Stimulated activated CD4-positive, alpha-beta T cell treated with anti-CD3 and anti-CD28 coated beads, Interleukin-1b, Interleukin-23, amount 100 ng/mL, for 4 hours (primary cell): ENCODE data around the gene ASCL3.
A peak's percentile ranks its signal among the peaks of the same experiment; 100 is the strongest.
"Not testable (repeated sequence)": the region's sequence is repeated elsewhere in the genome, so short reads cannot be mapped to it uniquely, and the experiment has no call there.

Experiments
- DNase-seq, 2 donors: peaks; one replicate each; pipeline ENCODE4 v3.0.0-alpha.2; 2020; ENCODE audit warnings: low read depth in 2 of 2

The ASCL3 gene, protein sequence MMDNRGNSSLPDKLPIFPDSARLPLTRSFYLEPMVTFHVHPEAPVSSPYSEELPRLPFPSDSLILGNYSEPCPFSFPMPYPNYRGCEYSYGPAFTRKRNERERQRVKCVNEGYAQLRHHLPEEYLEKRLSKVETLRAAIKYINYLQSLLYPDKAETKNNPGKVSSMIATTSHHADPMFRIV

GRCh38 chr11:8942518-8943066, at the start of gene ASCL3:
ASCL3 (minus strand) TSS chr11:8943016; CDS start chr11:8938161, 4,855 bp downstream.
- DNase-seq, result no peak

- DNase-seq, result no peak
Observed at GRCh38 chr11:8989453-8989852, 46.6 kb upstream of the ASCL3 start.

DNA sequence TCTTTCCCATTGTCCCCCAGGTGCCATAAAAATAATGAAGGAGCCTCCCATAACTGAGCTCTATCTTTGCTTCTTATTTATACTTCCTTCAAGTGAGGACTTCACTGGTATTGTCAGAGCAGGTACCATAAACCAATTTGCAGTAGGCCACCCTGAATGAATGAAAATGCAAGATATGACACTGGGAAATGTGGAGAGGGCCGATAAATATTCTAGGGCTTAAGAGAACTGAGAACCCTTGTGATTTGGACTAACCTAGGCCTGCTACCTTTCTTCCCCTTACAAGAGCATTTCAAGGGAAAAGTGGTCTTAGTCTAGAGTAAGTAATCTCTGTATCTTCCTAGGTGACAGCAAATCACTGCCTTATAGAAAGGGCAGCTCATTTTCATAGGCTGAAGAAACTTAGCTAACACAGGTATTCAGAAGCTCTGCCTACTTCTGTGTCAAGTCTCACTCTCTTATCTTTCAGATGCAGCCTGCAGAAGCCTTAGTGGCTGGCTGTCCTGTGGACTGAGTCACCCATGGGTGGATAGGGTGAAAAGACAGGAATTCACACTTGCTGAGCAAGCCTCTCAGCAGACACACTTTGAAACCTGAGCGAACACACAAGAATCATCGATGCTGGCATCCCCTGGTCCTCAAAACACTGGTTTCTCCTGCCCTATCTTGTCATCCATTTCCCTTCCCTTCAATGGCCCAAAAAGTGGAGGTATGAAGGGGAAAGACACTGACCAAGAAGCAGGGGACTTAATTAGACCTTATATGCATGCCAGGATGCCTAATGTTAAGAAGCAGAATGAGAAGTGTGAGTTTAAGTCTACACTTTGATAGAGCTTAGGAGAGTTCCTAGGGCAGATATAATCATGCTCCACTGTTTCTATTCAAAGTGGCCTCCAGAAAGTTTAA, 45.8 kb upstream of the ASCL3 start:
- DNase-seq, result no peak

GRCh38 chr11:8987446-8987845, 44.6 kb upstream of the ASCL3 start:
- DNase-seq, result no peak

DNA sequence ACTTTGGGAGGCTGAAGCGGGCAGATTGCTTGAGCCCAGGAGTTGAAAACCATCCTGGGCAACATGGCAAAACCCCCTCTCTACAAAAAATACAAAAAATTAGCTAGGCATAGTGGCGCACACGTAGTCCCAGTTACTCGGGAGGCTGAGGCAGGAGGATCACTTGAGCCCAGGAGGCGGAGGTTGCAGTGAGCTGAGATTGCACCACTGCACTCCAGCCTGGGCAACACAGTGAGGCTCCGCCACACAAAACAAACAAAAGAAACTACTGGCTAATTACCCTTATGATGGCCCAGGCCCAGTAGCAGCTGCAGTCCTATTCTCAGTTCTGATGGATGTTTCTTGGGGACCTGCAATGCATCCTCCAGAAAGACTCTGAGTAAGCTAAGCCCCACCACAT, 44.0 kb upstream of the ASCL3 start:
- DNase-seq, result not testable (repeated sequence)

- no peak for DNase-seq
Observed at GRCh38 chr11:8985462-8985861, 42.6 kb upstream of the ASCL3 start.

DNA sequence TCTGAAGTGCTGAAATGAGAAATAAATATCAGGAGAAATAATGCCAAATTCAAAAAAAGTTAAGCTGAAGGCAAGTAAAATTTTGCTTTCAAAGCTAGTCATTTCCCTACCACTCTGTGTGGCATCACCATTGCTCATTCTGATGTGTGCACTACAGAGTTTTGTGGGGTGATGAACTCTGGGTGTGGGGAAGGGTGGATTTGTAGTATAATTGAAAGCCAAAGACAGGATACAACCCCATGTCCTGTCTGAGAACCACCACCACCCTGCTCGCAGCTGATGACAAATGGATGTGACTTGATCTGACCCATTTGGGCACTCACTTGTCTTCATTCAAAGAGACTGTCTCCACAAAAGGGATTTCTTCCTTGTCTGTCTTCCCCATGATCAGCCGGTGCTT, 40.7 kb upstream of the ASCL3 start:
- no peak for DNase-seq

GRCh38 chr11:8980485-8980884, 37.7 kb upstream of the ASCL3 start:
- no peak for DNase-seq

DNA sequence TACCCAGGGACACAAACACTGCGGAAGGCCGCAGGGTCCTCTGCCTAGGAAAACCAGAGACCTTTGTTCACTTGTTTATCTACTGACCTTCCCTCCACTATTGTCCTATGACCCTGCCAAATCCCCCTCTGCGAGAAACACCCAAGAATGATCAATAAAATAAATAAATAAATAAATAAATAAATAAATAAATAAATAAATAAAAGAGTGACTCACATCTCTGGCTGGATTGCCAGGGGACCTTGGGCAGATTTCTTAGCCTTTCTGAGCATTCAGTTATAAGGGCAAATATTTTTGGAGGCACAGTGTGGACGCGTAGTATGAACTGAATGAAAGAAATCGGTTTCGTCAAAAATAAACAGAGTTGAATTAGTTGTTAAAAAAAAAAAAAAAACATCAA, 36.5 kb upstream of the ASCL3 start:
- not testable (repeated sequence) for DNase-seq

GRCh38 chr11:8973121-8973520, 30.3 kb upstream of the ASCL3 start:
- DNase-seq, result no peak

DNA sequence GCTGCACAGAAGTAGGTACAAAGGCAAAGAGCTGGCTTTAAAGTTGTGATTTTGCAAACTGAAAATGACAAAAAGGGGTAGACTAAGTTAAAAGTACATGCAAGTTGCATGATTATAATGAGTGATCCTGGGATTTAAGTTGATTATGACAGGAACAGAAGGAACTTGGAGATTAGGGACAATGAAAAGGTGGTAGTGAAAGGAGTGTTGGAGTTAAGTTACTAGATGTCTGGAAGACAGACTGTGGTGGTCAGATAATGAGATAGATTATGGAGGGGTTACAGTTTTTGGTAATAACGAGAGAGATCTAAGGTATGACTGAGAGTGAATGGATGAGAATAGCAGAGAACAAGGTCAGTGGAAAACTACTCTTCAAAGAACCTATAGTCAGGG, 29.1 kb upstream of the ASCL3 start:
- DNase-seq, result no peak

DNA sequence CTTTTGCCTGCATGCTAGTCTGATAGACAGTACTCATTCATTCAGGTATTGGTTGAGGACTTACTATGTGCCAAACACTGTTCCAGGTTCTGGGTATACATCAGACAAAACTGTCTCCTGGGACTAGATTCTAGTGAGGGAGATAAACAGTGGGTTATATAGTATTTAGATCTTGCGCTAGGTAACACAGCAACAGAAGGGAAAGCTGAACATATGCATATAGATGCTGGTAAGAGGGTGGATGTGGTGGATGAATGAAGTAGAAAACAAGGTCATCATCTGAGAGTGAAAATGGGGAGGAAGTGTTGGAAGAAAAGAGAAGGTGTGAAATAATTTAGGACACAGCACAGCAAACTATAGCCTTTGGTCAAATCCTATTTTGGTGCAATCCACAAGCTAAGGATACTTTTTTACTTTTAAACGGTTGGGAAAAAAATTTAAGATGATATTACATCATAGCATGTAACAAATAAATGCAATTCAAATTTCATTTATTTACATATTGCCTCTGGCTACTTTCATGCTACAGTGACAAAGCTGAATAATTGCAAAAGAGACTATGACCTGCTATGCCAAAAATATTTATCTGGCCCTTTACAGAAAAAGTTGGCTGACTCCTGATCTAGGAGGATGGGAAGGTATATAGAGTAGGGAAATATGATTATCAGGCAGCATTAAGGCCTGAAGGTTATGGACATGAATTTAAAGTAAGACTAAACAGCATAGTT, 28.5 kb upstream of the ASCL3 start:
- no peak for DNase-seq

DNA sequence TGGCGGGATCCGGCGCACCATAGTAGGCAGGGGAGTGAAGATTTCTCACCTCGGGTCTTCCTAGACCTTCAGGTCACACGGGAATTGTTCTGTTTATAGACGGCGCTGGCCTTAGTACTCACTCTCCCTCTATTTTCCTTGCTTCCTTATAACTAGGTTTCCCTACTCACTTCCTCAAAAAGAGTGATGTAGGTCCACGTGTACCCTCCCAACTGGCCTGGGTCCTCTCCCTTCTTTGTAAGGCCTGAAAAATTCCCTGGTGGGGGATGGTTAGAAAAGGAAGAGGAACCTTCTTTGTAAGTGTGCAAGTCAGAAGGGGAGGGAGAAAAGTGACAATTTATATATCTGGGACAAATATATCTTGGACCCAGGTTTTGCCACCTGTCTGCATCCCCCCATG, 24.4 kb upstream of the ASCL3 start:
- DNase-seq, result no peak

GRCh38 chr11:8964324-8965320, 21.8 kb upstream of the ASCL3 start, which contains the start of gene TMEM9B:
TMEM9B (minus strand) TSS chr11:8964442; CDS start chr11:8964313, 129 bp downstream.
- DNase-seq, result peak; percentile 48 to 76

DNA sequence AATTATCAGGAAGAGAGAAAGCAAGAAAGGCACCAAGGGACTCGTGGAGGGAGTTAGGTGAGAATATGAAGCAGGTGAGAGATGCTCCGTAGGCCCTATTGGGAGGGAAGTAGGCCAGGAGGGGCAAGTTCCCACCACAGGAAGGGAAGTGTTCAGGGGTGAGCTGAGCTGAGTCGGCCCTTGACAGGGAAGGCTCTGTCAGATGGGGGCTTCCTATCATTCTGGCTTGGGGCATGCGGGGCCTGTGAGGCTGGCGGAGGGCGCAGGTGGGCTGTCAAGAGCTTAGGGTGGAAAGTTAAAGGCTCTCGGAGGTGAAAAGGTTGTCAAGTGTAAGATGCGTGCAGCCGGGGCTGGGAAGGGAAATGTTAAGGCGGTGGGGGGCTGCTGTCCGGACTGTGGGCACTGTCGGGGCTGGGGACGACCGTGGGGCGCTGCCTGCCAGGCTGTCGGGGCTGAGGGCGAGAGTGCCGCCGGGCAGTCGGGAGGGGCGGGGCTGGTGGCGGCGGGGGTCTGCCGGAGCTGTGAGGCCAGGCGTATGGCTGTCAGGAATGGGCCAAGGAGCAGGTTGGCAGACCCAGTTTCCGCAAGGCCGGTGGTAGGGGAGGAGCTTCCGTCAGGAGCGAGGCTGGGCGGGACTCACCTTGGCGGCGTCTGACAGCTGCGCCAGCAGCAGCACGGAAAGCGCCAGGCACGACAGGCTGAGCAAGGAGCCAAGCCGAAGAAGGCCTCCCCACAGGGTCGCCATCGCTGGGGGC, 20.9 kb upstream of the ASCL3 start:
- peak; percentile 63 to 70 for DNase-seq

- no peak for DNase-seq
Observed at GRCh38 chr11:8962841-8963240, 20.0 kb upstream of the ASCL3 start.

DNA sequence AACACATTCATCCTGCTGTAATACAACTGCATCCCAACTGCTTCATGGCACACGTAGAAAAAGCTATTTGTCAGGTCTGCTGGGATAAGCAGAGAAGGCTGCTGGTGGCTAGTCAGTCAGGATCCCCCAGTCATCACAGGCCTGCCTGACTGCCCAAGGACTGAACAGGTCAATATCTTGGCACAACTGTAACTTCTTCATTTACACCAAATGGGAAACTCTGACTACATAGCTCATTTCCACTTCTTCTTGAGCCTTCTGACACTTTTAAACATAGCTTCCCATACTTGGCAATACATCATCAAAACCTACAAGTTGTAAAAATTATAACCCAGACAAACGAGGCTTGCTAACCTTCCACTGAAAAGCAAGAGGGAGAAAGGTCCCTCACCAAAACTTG, 18.6 kb upstream of the ASCL3 start:
- DNase-seq, result no peak

DNA sequence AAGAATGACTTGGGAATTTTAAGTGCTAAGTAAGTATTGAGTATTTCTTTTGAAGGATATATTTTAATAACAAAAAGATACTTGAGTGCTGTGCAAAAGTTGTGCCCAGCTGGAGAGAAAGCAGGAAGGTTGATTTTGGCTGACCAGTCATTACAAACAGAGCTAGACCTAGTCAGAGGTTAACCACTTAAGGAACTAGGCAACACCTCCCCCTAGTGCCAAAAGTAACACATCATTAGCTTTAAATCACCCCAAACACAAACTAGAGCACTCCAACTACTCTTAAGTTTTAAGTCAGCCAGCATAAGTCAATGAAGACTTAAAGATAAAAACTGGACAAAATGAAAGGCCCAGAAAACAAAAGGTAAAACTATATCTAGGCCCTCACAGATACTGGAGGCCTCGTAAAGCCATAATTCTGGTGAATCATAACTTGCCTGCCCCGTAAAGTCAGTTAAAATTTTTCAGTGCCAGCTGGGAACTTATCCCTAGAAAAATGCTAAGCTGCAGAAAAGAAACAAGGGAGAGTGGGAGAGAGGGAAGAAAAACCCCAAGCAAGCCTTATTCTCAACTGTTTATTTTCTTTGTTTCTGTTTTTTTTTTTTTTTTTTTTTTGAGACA, 16.8 kb upstream of the ASCL3 start:
- peak in 1 of 2 donors; percentile 14 for DNase-seq

DNA sequence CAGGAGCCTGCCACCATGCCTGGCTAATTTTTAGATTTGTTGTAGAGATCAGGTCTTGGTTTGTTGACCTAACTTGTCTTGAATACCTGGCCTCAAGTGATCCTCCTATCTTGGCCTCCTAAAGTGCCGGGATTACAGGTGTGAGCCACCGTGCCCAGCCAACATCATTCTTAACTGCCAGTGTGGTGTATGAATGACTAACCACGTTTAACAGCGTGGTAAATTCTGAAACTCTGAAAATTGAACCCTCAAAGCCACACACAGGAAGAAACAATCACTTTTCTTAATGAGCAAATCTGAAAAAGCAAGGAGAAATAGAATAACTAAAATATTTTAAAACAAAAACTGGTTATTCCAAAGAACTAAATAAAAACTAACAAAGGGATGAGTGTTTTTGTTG, 14.0 kb upstream of the ASCL3 start:
- no peak for DNase-seq

GRCh38 chr11:8948886-8949285, 6.1 kb upstream of the ASCL3 start:
- no peak for DNase-seq
